Loucy (cell line): ENCODE data around the gene RGL4.

Source experiments
- H2AFZ ChIP-seq: fragments of 200-600 bp; sonication (generic); 2 replicates; pipeline ENCODE4 v1.6.0; 2016; ENCODE audit warnings: antibody characterized with exemption, mild to moderate bottlenecking, low read length, moderate library complexity
- H3F3A ChIP-seq: fragments of 200-600 bp; 2 replicates; pipeline ENCODE4 v1.6.0; 2016; ENCODE audit warnings: antibody characterized with exemption, low read depth, mild to moderate bottlenecking
- H3K27me3 ChIP-seq: fragments of 200-600 bp; sonication (generic); 2 replicates; pipeline ENCODE4 v1.6.1; 2014; ENCODE audit warnings: low read length, mild to moderate bottlenecking; ENCODE audit not compliant: insufficient read depth, poor library complexity, severe bottlenecking
- H3K36me3 ChIP-seq: fragments of 200-600 bp; sonication (generic); 2 replicates; pipeline ENCODE4 v1.6.1; 2016; ENCODE audit warnings: low read length; ENCODE audit not compliant: insufficient read depth
- H3K4me1 ChIP-seq: fragments of 200-600 bp; sonication (generic); 2 replicates; pipeline ENCODE4 v1.5.1; 2014; ENCODE audit warnings: low read length, mild to moderate bottlenecking; ENCODE audit not compliant: insufficient read depth, poor library complexity, severe bottlenecking
- H3K4me2 ChIP-seq: fragments of 200-600 bp; sonication (generic); 2 replicates; pipeline ENCODE4 v1.6.0; 2014; ENCODE audit warnings: antibody characterized with exemption, low read length, low read depth, mild to moderate bottlenecking; ENCODE audit not compliant: poor library complexity, severe bottlenecking
- H3K4me3 ChIP-seq: fragments of 200-600 bp; sonication (generic); 2 replicates; pipeline ENCODE4 v1.5.1; 2014; ENCODE audit warnings: low read length, mild to moderate bottlenecking, mixed read lengths; ENCODE audit not compliant: poor library complexity, severe bottlenecking
- H3K79me2 ChIP-seq: fragments of 200-600 bp; sonication (generic); 2 replicates; pipeline ENCODE4 v1.6.1; 2014; ENCODE audit warnings: low read length; ENCODE audit not compliant: insufficient read depth
- H3K9ac ChIP-seq: fragments of 200-600 bp; sonication (generic); 2 replicates; pipeline ENCODE4 v1.6.0; 2014; ENCODE audit warnings: mild to moderate bottlenecking, low read depth, low read length, moderate library complexity; ENCODE audit not compliant: poor library complexity, severe bottlenecking
- H3K9me2 ChIP-seq: fragments of 200-600 bp; sonication (generic); replicated peaks from 2 replicates; pipeline ENCODE4 v1.6.1; 2016; ENCODE audit warnings: low read depth, low read length, mixed read lengths
- H3K9me3 ChIP-seq: fragments of 200-600 bp; sonication (generic); 2 replicates; pipeline ENCODE4 v1.6.1; 2014; ENCODE audit warnings: mild to moderate bottlenecking, antibody characterized with exemption, low read length, low read depth; ENCODE audit not compliant: insufficient read depth
- H4K20me1 ChIP-seq: fragments of 200-600 bp; sonication (generic); 2 replicates; pipeline ENCODE4 v1.6.0; 2014; ENCODE audit warnings: antibody characterized with exemption, low read length, mild to moderate bottlenecking; ENCODE audit not compliant: insufficient read depth, poor library complexity, severe bottlenecking
- EZH2phosphoT487 ChIP-seq: fragments of 200-600 bp; IDR thresholded peaks from 2 replicates; pipeline ENCODE4 v1.6.1; 2018; ENCODE audit warnings: antibody characterized with exemption, mild to moderate bottlenecking, moderate library complexity, borderline replicate concordance
- TF ChIP-seq, protein P1 (sequence below): fragments of 200-600 bp; sonication (generic); conservative IDR thresholded peaks from 2 replicates; pipeline ENCODE4 v1.5.1; 2014; ENCODE audit warnings: mild to moderate bottlenecking, antibody characterized with exemption, low read length

The RGL4 gene

DNA sequence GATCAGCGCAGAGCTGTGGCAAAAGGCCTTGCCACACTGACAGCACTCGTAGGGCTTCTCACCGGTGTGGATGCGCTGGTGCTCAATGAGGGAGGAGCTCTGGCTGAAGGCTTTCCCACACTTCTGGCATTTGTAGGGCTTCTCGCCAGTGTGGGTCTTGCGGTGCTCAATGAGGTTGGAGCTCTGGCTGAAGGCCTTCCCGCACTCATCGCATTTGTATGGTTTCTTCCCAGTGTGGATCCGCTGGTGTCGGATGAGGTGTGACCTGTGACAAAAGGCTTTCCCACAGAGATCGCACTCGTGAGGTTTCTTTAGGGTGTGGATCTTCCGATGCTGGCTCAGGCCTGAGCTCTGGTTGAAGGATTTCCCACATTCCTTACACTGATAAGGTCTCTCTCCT is 53.2 kb downstream of the RGL4 start:
- peaks cover 10% of the 10 kb centered on the region; the same call in 1 of the 2 replicates for H3K79me2 ChIP-seq
- no peaks in the 10 kb centered on the region for H4K20me1 ChIP-seq
- H3K4me2 ChIP-seq: no peak overlapping the region
- H3K9me3 ChIP-seq: no peaks in the 10 kb centered on the region
- H3F3A ChIP-seq: no peaks in the 10 kb centered on the region
- H3K36me3 ChIP-seq: peaks cover 21% of the 10 kb centered on the region; the same call in 1 of the 2 replicates
- no peak overlapping the region for H3K4me3 ChIP-seq
- TF ChIP-seq, protein P1, sequence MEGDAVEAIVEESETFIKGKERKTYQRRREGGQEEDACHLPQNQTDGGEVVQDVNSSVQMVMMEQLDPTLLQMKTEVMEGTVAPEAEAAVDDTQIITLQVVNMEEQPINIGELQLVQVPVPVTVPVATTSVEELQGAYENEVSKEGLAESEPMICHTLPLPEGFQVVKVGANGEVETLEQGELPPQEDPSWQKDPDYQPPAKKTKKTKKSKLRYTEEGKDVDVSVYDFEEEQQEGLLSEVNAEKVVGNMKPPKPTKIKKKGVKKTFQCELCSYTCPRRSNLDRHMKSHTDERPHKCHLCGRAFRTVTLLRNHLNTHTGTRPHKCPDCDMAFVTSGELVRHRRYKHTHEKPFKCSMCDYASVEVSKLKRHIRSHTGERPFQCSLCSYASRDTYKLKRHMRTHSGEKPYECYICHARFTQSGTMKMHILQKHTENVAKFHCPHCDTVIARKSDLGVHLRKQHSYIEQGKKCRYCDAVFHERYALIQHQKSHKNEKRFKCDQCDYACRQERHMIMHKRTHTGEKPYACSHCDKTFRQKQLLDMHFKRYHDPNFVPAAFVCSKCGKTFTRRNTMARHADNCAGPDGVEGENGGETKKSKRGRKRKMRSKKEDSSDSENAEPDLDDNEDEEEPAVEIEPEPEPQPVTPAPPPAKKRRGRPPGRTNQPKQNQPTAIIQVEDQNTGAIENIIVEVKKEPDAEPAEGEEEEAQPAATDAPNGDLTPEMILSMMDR: no peak
- TF ChIP-seq EZH2phosphoT487: no peak
- no peaks in the 10 kb centered on the region for H3K4me1 ChIP-seq
- no peak overlapping the region for H3K9ac ChIP-seq
- no peaks in the 10 kb centered on the region for H3K27me3 ChIP-seq
- H2AFZ ChIP-seq: no peak overlapping the region
- H3K9me2 ChIP-seq: no peaks in the 10 kb centered on the region

DNA sequence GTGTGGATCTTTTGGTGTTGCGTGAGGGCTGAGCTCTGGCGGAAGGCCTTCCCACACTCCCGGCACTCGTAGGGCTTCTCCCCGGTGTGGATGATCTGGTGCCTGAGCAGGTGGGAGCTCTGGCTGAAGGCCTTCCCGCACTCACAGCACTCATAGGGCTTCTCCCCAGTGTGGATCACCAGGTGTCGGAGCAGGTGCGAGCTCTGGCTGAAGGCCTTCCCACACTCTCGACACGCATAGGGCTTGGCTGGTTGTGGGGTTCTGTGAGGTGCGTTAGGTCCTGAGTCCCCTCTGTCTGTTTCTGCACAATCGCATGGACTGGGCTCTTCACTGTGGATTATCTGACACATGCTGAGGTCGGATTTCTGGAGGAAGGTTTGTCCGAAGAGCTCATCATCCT is 53.7 kb downstream of the RGL4 start:
- Histone ChIP-seq H3K27me3 (no peaks in the 10 kb centered on the region), H2AFZ (no peak overlapping the region), H3K9me2 (no peaks in the 10 kb centered on the region), H4K20me1 (no peaks in the 10 kb centered on the region), H3K4me3 (no peak overlapping the region), H3K4me2 (no peak overlapping the region), H3K9ac (no peak overlapping the region), H3K4me1 (peaks cover under 1% of the 10 kb centered on the region), H3F3A (no peaks in the 10 kb centered on the region), H3K9me3 (no peaks in the 10 kb centered on the region), H3K79me2 (peaks cover 11% of the 10 kb centered on the region; the same call in 1 of the 2 replicates), H3K36me3 (peaks cover 21% of the 10 kb centered on the region; the same call in 1 of the 2 replicates)
- TF ChIP-seq, protein P1: no peak
- no peak for TF ChIP-seq EZH2phosphoT487

DNA sequence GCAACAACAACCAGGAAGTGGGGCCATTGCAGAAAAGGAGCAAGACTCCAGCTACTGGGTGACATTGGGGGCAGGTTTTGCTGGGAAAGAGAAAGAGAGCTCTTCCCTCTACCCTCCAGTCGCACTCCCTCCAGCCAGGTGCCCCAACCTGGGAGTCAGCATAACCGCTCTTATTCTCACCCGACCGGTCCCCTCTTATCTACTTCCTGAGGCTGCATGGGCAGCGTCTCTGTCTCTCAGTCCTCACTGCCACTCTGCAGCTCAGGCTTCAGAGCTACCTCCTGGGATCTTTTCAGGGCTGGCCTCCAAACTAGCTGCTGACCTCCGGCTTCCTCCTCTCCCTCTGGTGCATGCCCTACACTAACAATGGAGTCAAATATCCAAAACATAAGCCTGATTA is 55.0 kb downstream of the RGL4 start:
- no peaks in the 10 kb centered on the region for H3F3A ChIP-seq
- no peaks in the 10 kb centered on the region for H3K9me3 ChIP-seq
- no peak for TF ChIP-seq EZH2phosphoT487
- TF ChIP-seq, protein P1: no peak
- peaks cover 12% of the 10 kb centered on the region for H3K4me1 ChIP-seq
- H4K20me1 ChIP-seq: no peaks in the 10 kb centered on the region
- no peak overlapping the region for H3K4me2 ChIP-seq
- no peak overlapping the region for H3K9ac ChIP-seq
- peaks cover 21% of the 10 kb centered on the region; the same call in 1 of the 2 replicates for H3K36me3 ChIP-seq
- no peak overlapping the region for H2AFZ ChIP-seq
- H3K79me2 ChIP-seq: peaks cover 23% of the 10 kb centered on the region; the same call in 1 of the 2 replicates
- H3K9me2 ChIP-seq: no peaks in the 10 kb centered on the region
- no peak overlapping the region for H3K4me3 ChIP-seq
- H3K27me3 ChIP-seq: no peaks in the 10 kb centered on the region
